Stimulated activated CD4-positive, alpha-beta T cell treated with anti-CD3 and anti-CD28 coated beads, Interleukin-4, amount 100 ng/mL, for 48 hours (primary cell): Measurements from ENCODE around the gene POLQ.
"Not testable (repeated sequence)": the region's sequence is repeated elsewhere in the genome, so short reads cannot be mapped to it uniquely, and the experiment has no call there.

ENCODE experiments used
- DNase-seq, 2 donors: peaks; one replicate each; pipeline ENCODE4 v3.0.0-alpha.2; 2020; ENCODE audit warnings: low read depth in 2 of 2

POLQ gene

GRCh38 chr3:121430664-121431215 is 115.0 kb downstream of the POLQ start:
- no peak for DNase-seq

DNA sequence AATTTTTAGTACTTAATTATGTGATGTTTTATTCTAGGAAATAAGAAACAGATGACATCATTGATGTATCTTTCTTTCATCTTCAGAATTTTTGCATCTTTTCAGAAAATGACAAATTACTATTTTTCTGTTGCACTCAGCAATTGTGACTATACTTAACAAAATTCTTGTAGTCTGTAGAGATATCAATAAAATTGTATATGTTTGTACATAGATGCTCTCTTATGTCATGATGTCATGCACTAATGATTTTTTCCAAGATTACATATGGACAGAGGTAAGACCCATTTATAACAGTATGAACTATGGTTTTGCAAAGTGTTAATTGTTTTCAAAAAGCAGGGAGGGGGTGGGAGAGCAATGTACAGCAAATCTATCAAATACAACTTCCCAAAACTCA is 121.2 kb downstream of the POLQ start:
- DNase-seq = no peak

- no peak for DNase-seq
These were observed 127.6 kb downstream of the POLQ start for GRCh38 chr3:121418182-121418581.

GRCh38 chr3:121414924-121415323 is 130.9 kb downstream of the POLQ start:
- DNase-seq = no peak

GRCh38 chr3:121411523-121411922 is 134.3 kb downstream of the POLQ start:
- DNase-seq = no peak

GRCh38 chr3:121405631-121406030 is 140.2 kb downstream of the POLQ start:
- no peak for DNase-seq

GRCh38 chr3:121399820-121400219 is 146.0 kb downstream of the POLQ start:
- DNase-seq = no peak

- DNase-seq = not testable (repeated sequence)
These were observed 147.7 kb downstream of the POLQ start for GRCh38 chr3:121398051-121398450.

DNA sequence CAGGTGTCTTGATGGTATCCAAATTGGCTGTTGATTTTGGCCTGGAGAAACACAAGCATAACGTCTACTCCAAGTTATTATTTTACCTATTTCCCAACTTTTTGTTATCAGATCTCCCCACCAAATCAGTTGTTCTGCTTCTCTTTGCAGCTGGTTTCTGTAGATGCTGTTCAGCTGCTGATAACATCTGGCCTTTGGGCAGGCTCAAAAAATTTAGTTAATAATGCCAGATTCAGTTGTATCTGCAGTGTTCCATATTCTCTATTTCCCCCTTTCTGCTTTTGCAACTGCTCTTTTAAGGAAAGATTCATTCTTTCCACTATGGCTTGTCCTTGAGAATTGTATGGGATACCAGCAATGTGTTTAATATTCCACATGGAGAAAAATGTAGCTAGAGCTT is 149.8 kb downstream of the POLQ start:
- not testable (repeated sequence) for DNase-seq

DNA sequence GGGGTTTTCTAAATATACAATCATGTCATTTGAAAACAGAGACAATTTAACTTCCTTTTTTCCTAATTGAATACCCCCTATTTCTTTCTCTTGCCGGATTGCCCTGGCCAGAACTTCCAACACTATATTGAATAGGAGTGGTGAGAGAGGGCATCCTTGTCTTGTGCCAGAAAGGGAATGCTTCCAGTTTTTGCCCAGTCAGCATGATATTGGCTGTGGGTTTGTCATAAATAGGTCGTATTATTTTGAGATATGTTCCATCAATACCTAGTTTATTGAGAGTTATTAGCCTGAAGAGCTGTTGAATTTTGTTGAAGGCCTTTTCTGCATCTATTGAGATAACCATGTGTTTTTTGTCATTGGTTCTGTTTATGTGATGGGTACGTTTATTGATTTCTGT is 157.5 kb downstream of the POLQ start:
- DNase-seq = not testable (repeated sequence)
